IPS DF 6.9 (cell line): ENCODE results near the gene UBE2D2.
"Not testable (repeated sequence)": the region's sequence is repeated elsewhere in the genome, so short reads cannot be mapped to it uniquely, and the experiment has no call there.

Experiments
- DNase-seq: peaks from one replicate; pipeline ENCODE4 v3.0.0-alpha.2; 2013; ENCODE audit warnings: low read depth, low spot score
- H3K27ac ChIP-seq: one replicate; pipeline ENCODE4 v1.5.1; 2013; ENCODE audit warnings: low read length, control low read depth
- H3K27me3 ChIP-seq: 2 replicates; pipeline ENCODE4 v1.6.1; 2013; ENCODE audit warnings: mild to moderate bottlenecking, low read length; ENCODE audit not compliant: control insufficient read depth, insufficient read depth
- H3K36me3 ChIP-seq: 2 replicates; pipeline ENCODE4 v1.6.1; 2013; ENCODE audit warnings: low read length; ENCODE audit not compliant: control insufficient read depth, insufficient read depth
- H3K4me1 ChIP-seq: 2 replicates; pipeline ENCODE4 v1.6.1; 2013; ENCODE audit warnings: low read length; ENCODE audit not compliant: control insufficient read depth, insufficient read depth
- H3K4me3 ChIP-seq: 2 replicates; pipeline ENCODE4 v1.5.1; 2013; ENCODE audit warnings: mild to moderate bottlenecking, low read length
- H3K9me3 ChIP-seq: 2 replicates; pipeline ENCODE4 v1.6.1; 2013; ENCODE audit warnings: low read length, inconsistent platforms; ENCODE audit not compliant: control insufficient read depth, insufficient read depth
- whole genome bisulfite sequencing: extraction: QIAGEN DNeasy Blood & Tissue Kit; methylation state at CpG from one replicate; pipeline ENCODE4 v1.1.7; 2013; ENCODE audit warnings: mixed read lengths, missing lambda C conversion rate; ENCODE audit not compliant: insufficient read length, insufficient coverage; 5-methylcytosine and 5-hydroxymethylcytosine counted together

Gene UBE2D2

DNA sequence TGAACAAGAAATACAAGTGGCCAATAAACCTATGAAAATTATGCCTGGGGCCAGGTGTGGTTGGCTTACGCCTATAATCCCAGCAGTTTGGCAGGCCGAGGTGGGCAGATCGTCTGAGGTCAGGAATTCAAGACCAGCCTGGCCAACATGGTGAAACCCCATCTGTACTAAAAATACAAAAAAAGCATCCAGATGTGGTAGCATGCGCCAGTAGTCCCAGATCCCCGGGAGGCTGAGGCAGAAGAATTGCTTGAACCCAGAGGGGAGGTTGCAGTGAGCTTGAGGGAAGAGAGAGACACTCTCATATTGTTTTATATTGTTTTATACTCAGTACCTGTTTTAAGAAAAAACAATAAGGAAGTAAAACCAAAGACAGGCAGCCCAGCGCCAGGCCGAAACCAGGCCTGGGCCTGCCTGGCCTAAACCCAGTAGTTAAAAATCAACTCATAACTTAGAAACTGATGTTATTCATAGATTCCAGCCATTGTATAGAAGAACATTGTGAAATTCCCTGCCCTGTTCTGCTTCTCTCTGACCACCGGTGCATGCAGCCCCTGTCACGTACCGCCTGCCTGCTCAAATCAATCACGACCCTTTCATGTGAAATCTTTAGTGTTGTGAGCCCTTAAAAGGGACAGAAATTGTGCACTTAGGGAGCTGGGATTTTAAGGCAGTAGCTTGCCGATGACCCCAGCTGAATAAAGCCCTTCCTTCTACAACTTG, 35.4 kb upstream of the UBE2D2 start:
- not testable (repeated sequence) for DNase-seq, H3K36me3 ChIP-seq, H3K27me3 ChIP-seq, H3K4me3 ChIP-seq, H3K27ac ChIP-seq, H3K4me1 ChIP-seq, H3K9me3 ChIP-seq
- no CpG with 5 or more reads among the region's 12 CpGs for WGBS

DNA sequence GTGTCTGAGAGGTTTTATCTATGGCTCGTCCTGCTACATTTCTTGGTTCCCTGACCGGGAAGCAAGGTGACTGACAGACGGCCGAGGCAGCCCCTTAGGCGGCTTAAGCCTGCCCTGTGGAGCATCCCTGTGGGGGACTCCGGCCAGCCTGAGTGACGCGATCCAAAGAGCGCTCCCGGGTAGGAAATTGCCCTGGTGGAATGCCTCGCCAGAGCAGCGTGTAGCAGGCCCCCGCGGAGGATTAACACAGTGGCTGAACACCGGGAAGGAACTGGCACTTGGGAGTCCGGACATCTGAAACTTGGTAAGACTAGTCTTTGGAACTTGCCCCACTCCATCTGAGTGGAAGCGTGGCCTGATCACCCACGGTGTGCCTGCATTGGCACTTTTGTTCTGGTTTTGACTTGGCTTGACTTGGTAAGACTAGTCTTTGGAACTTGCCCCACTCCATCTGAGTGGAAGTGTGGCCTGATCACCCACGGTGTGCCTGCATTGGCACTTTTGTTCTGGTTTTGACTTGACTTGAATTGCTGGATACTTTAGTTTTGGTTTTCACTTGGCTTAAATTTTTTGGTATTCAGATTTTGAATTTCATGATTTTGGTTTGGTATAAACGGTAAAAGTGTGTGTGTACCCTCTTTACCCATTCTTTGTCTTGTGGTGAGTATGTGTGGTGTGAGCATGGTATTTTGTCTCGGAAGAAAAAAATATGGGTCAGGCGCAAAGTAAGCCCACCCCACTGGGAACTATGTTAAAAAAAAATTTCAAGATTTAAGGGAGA, 34.6 kb upstream of the UBE2D2 start:
- not testable (repeated sequence) for DNase-seq, H3K36me3 ChIP-seq, H3K4me3 ChIP-seq, H3K4me1 ChIP-seq, H3K27ac ChIP-seq, H3K9me3 ChIP-seq, H3K27me3 ChIP-seq
- 100% methylated on average over 1 of the region's 22 CpGs for WGBS

GRCh38 chr5:139527090-139527470, 34.1 kb upstream of the UBE2D2 start:
- not testable (repeated sequence) for H3K4me1 ChIP-seq, H3K27ac ChIP-seq, H3K27me3 ChIP-seq, H3K4me3 ChIP-seq, DNase-seq, H3K36me3 ChIP-seq, H3K9me3 ChIP-seq
- no CpG with 5 or more reads among the region's 2 CpGs for WGBS

DNA sequence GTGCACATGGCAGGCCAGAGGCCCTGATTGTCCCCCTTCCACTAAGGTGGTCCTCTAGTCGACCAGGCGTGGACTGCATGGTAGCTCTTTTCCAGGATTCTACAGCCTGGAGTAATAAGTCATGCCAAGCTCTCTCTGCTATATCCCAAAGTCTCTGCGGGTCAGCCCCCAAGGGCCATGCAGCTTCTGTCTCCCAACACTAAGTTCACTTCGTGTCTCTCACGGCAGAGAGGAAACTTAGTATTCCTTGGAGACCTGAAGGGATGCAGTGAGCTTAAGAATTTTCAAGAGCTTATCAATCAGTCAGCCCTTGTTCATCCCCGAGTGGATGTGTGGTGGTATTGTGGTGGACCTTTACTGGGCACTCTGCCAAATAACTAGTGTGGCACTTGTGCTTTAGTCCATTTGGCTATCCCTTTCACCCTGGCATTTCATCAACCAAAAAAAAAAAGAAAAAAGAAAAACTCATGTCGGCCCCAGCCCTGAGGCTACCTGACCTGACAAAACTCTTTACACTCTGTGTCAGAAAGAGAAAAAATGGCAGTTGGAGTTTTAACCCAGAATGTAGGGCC, 33.2 kb upstream of the UBE2D2 start:
- not testable (repeated sequence) for H3K27me3 ChIP-seq, H3K27ac ChIP-seq, H3K4me3 ChIP-seq, DNase-seq, H3K4me1 ChIP-seq, H3K9me3 ChIP-seq, H3K36me3 ChIP-seq
- WGBS: no CpG with 5 or more reads among the region's 7 CpGs

- not testable (repeated sequence) for H3K36me3 ChIP-seq, DNase-seq, H3K4me3 ChIP-seq, H3K27ac ChIP-seq, H3K27me3 ChIP-seq, H3K9me3 ChIP-seq, H3K4me1 ChIP-seq
- no CpG with 5 or more reads among the region's 8 CpGs for WGBS
These were observed 32.4 kb upstream of the UBE2D2 start for GRCh38 chr5:139528695-139529094.

GRCh38 chr5:139530079-139530478, 31.1 kb upstream of the UBE2D2 start:
- not testable (repeated sequence) for H3K9me3 ChIP-seq, DNase-seq, H3K36me3 ChIP-seq, H3K27ac ChIP-seq, H3K4me1 ChIP-seq, H3K4me3 ChIP-seq, H3K27me3 ChIP-seq
- no CpG with 5 or more reads among the region's 2 CpGs for WGBS

DNA sequence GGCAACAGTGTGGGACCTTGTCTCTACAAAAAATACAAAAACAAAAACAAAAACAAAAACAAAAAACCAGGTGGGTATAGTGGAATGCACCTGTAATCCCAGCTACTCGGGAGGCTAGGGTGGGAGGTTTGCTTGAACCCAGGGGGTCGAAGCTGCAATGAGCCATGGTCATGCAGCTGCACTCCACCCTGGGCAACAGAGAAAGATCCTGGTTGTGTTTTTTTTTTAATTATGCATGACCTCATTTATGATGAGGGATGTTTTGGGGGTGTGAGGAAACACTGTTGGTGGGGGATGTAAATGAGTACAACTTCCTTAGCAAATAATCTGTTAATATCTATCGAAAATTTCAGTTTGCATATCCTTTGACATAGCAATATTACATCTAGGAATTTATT, 29.4 kb upstream of the UBE2D2 start:
- Histone ChIP-seq H3K4me1 (no peaks in the 10 kb centered on the region), H3K27me3 (no peaks in the 10 kb centered on the region), H3K27ac (no peak overlapping the region), H3K36me3 (no peaks in the 10 kb centered on the region), H3K4me3 (no peak overlapping the region), H3K9me3 (no peaks in the 10 kb centered on the region)
- DNase-seq: no peak
- no CpG with 5 or more reads among the region's 3 CpGs for WGBS

GRCh38 chr5:139543423-139543991, 17.6 kb upstream of the UBE2D2 start:
- H3K4me1 ChIP-seq: no peaks in the 10 kb centered on the region
- H3K9me3 ChIP-seq: no peaks in the 10 kb centered on the region
- no peaks in the 10 kb centered on the region for H3K36me3 ChIP-seq
- no peak for DNase-seq
- H3K27me3 ChIP-seq: no peaks in the 10 kb centered on the region
- H3K4me3 ChIP-seq: no peak overlapping the region
- no CpG with 5 or more reads among the region's 24 CpGs for WGBS
- H3K27ac ChIP-seq: no peak overlapping the region

GRCh38 chr5:139546593-139546992, 14.5 kb upstream of the UBE2D2 start:
- H3K27me3 ChIP-seq, DNase-seq, H3K4me1 ChIP-seq, H3K27ac ChIP-seq, H3K4me3 ChIP-seq, H3K9me3 ChIP-seq, H3K36me3 ChIP-seq: not testable (repeated sequence)
- no CpG with 5 or more reads among the region's 6 CpGs for WGBS

DNA sequence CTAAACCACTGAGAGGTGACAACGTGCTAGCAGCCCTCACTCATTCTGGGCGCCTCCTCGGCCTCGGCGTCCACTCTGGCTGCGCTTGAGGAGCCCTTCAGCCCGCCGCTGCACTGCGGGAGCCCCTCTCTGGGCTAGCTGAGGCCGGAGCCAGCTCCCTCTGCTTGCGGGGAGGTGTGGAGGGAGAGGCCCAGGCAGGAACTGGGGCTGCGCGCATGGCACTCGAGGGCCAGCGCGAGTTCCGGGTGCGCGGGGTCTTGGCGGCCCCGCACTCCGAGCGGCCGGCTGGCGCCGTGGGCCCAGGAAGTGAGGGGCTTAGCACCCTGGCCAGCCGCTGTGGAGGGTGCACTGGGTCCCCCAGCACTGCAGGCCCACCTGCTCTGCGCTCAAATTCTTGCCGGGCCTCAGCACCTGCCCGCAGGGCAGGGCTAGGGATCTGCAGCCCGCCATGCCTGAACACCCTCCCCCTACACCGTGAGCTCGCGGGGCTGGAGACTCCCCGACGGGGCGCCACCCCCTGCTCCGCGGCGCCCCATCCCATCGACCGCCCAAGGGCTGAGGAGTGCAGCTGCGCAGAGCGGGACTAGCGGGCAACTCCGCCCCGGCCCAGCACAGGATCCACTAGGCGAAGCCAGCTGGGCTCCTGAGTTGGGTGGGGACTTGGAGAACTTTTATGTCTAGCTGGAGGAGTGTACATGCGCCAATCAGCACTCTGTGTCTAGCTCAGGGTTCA, 11.8 kb upstream of the UBE2D2 start:
- H3K27ac ChIP-seq: no peak overlapping the region
- H3K27me3 ChIP-seq: no peaks in the 10 kb centered on the region
- no peaks in the 10 kb centered on the region; the same call in 1 of the 2 replicates for H3K36me3 ChIP-seq
- no peaks in the 10 kb centered on the region; the same call in 1 of the 2 replicates for H3K4me1 ChIP-seq
- WGBS: no CpG with 5 or more reads among the region's 49 CpGs
- no peak overlapping the region; the same call in 1 of the 2 replicates for H3K4me3 ChIP-seq
- DNase-seq: no peak
- peaks cover 2% of the 10 kb centered on the region; the same call in 1 of the 2 replicates for H3K9me3 ChIP-seq
